IMR-90 (cell line): Measurements from ENCODE around the gene FOSL2. TPM values are rescaled to one million over a fixed set of nuclear protein-coding genes. Genes with fewer than 3 reads are reported as not detected.

Experiments used
- ATAC-seq: fragments of 200-7000 bp; cut with Tn5 transposase; 2 replicates; pipeline ENCODE4 v1.9.1; 2020; ENCODE audit warnings: low read depth, mild to moderate bottlenecking, moderate library complexity
- BruUV-seq: library from RNA; stranded (reverse); fragments of 400-500 nt; replicated peaks from 2 replicates; lab custom pipeline; 2021; lab: Mats Ljungman, UMichigan
- CTCF ChIA-PET: fragments of 300-600 bp; formaldehyde crosslinking; extraction: SDS; loops from one replicate; lab custom pipeline; 2021; ENCODE audit warnings: antibody characterized with exemption; lab: Yijun Ruan, JAX
- POLR2A ChIA-PET: fragments of 300-600 bp; sonication (Branson Sonifier 250); formaldehyde crosslinking; loops from one replicate; lab custom pipeline; 2022; ENCODE audit warnings: antibody characterized with exemption; ENCODE audit not compliant: unreplicated experiment; lab: Charles Lee
- DNase-seq: peaks from one replicate; pipeline ENCODE4 v3.0.0; 2013
- H2AFZ ChIP-seq: replicated peaks from 2 replicates; pipeline ENCODE3; 2013; ENCODE audit warnings: low read length, mild to moderate bottlenecking; ENCODE audit not compliant: poor library complexity
- H2AK5ac ChIP-seq: 2 replicates; pipeline ENCODE4 v1.6.1; 2013; ENCODE audit warnings: low read depth, low read length, inconsistent platforms
- H2AK9ac ChIP-seq: replicated peaks from 2 replicates; pipeline ENCODE3; 2013; ENCODE audit warnings: mild to moderate bottlenecking, low read depth, low read length, moderate library complexity; ENCODE audit not compliant: poor library complexity
- H2BK120ac ChIP-seq: 2 replicates; pipeline ENCODE4 v1.6.1; 2013; ENCODE audit warnings: low read depth, low read length, inconsistent platforms
- H2BK15ac ChIP-seq: 3 replicates; pipeline ENCODE4 v1.6.1; 2013; ENCODE audit warnings: low read depth, low read length, inconsistent platforms
- H2BK20ac ChIP-seq: 2 replicates; pipeline ENCODE4 v1.6.1; 2013; ENCODE audit warnings: low read depth, mild to moderate bottlenecking, inconsistent platforms, low read length, moderate library complexity
- H2BK5ac ChIP-seq: 2 replicates; pipeline ENCODE4 v1.6.1; 2013; ENCODE audit warnings: mild to moderate bottlenecking, low read depth, low read length, inconsistent platforms; ENCODE audit not compliant: poor library complexity, severe bottlenecking
- H3K14ac ChIP-seq: replicated peaks from 2 replicates; pipeline ENCODE4 v1.6.1; 2013; ENCODE audit warnings: low read depth, low read length, inconsistent platforms
- H3K18ac ChIP-seq: 2 replicates; pipeline ENCODE4 v1.6.1; 2013; ENCODE audit warnings: low read depth, low read length, control low read depth
- H3K23ac ChIP-seq: 2 replicates; pipeline ENCODE4 v1.6.1; 2013; ENCODE audit warnings: low read depth, low read length, inconsistent platforms
- H3K27ac ChIP-seq: 2 replicates; pipeline ENCODE4 v1.5.1; 2013; ENCODE audit warnings: mild to moderate bottlenecking, control low read depth, low read length; ENCODE audit not compliant: insufficient read depth
- H3K27me3 ChIP-seq: 2 replicates; pipeline ENCODE4 v1.6.1; 2013; ENCODE audit warnings: low read length; ENCODE audit not compliant: control insufficient read depth, insufficient read depth
- H3K36me3 ChIP-seq: 2 replicates; pipeline ENCODE4 v1.6.1; 2013; ENCODE audit warnings: low read length, mixed read lengths; ENCODE audit not compliant: control insufficient read depth, insufficient read depth
- H3K4ac ChIP-seq: 2 replicates; pipeline ENCODE4 v1.6.1; 2013; ENCODE audit warnings: low read depth, low read length, inconsistent platforms
- H3K4me1 ChIP-seq: 2 replicates; pipeline ENCODE4 v1.6.1; 2013; ENCODE audit warnings: low read length, mixed read lengths; ENCODE audit not compliant: control insufficient read depth, insufficient read depth
- H3K4me2 ChIP-seq: 2 replicates; pipeline ENCODE4 v1.6.1; 2013; ENCODE audit warnings: low read depth, mild to moderate bottlenecking, control low read depth, low read length, moderate library complexity
- H3K4me3 ChIP-seq: 2 replicates; pipeline ENCODE4 v1.5.1; 2013; ENCODE audit warnings: low read depth, mild to moderate bottlenecking, control low read depth, low read length, moderate library complexity; ENCODE audit not compliant: insufficient read depth
- H3K56ac ChIP-seq: 2 replicates; pipeline ENCODE4 v1.6.1; 2013; ENCODE audit warnings: low read length, inconsistent platforms; ENCODE audit not compliant: insufficient read depth; ENCODE audit errors: extremely low read depth
- H3K79me1 ChIP-seq, 2 experiments: 2 replicates each; pipeline ENCODE4 v1.6.1; 2013; ENCODE audit warnings: low read length in 2 of 2, inconsistent platforms in 1 of 2, low read depth in 1 of 2
- H3K9ac ChIP-seq: 2 replicates; pipeline ENCODE4 v1.6.1; 2013; ENCODE audit warnings: low read depth, low read length, control low read depth
- H3K9me1 ChIP-seq: 2 replicates; pipeline ENCODE4 v1.6.1; 2013; ENCODE audit warnings: low read length, inconsistent platforms; ENCODE audit not compliant: insufficient read depth
- H3K9me3 ChIP-seq: 2 replicates; pipeline ENCODE4 v1.6.1; 2013; ENCODE audit warnings: low read length; ENCODE audit not compliant: control insufficient read depth, insufficient read depth
- H4K20me1 ChIP-seq: 2 replicates; pipeline ENCODE4 v1.6.1; 2013; ENCODE audit warnings: low read length, inconsistent platforms; ENCODE audit not compliant: insufficient read depth
- H4K5ac ChIP-seq: 2 replicates; pipeline ENCODE4 v1.6.1; 2013; ENCODE audit warnings: mild to moderate bottlenecking, low read depth, low read length, control low read depth
- H4K8ac ChIP-seq, 2 experiments: 2 replicates each; pipeline ENCODE4 v1.6.1; 2013; ENCODE audit warnings: low read depth in 2 of 2, low read length in 2 of 2, control low read depth in 1 of 2, inconsistent platforms in 1 of 2
- H4K91ac ChIP-seq: 2 replicates; pipeline ENCODE4 v1.6.1; 2013; ENCODE audit warnings: low read depth, low read length, inconsistent platforms; ENCODE audit not compliant: insufficient read depth
- NFE2L2 ChIP-seq: fragments of 150-350 bp; IDR thresholded peaks from 2 replicates; pipeline ENCODE4 v1.6.1; 2016; ENCODE audit warnings: low read depth, mild to moderate bottlenecking, low read length
- WGBS, 2 experiments: methylation state at CpG; one replicate each; pipeline versions ENCODE4 v1.1.5 to v1.1.7; 2013; ENCODE audit warnings: missing lambda C conversion rate in 2 of 2; ENCODE audit not compliant: insufficient read length in 1 of 2; ENCODE audit errors: extremely low coverage in 2 of 2; 5-methylcytosine and 5-hydroxymethylcytosine counted together
- dilution Hi-C: fragments of 300-500 bp; cut with HindIII; formaldehyde crosslinking; loops from one replicate; pipeline ENCODE4 v1.14.3; 2018; ENCODE audit warnings: low sequenced_read_pairs; ENCODE audit not compliant: unreplicated experiment
- in situ Hi-C: fragments of 300-500 bp; cut with MboI; formaldehyde crosslinking; loops from 3 replicates; pipeline ENCODE4 v1.14.3; 2019; ENCODE audit warnings: low sequenced_read_pairs, inconsistent platforms, mixed read lengths
- intact Hi-C: fragments of 100-400 bp; cut with micrococcal nuclease; formaldehyde crosslinking; loops from 2 replicates; pipeline ENCODE4 v1.10.0; 2022
- polyA plus RNA-seq, 3 experiments: library from polyadenylated mRNA; depleted of rRNA; stranded (reverse); fragments of >200 nt; gene quantifications; 2 replicates each; pipeline ENCODE4 v1.2.3, GENCODE V29; 2012; ENCODE audit warnings: low replicate concordance in 1 of 3
- total RNA-seq: library from RNA; depleted of rRNA; stranded (reverse); fragments of >200 nt; gene quantifications from 2 replicates; pipeline ENCODE4 v1.2.3, GENCODE V29; 2012

Gene FOSL2
- total and polyA plus RNA-seq, 2 of the 4 experiments (the other 2 are of a cell fraction), result 31.4 to 46.3 TPM

DNA sequence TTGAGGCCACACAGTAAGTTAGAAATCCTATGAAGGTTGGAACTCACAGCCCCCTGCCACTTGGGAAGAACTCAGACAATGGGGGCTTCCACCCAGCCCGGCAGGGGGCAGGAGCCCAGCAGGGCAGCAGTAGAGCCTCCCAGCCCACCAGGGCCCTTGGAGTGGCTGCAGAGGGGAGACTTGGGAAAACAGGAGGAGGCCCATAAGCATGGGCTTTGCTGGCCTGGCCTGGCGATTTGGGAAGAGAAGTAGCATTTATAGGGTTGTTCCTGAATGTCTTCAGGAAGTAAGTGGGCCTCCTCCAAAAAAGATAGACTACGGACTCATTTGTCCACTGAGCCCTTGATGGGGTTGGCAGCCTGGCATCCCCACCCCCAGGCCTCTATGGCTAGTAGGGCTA is 17.4 kb upstream of the FOSL2 start:
- BruUV-seq, result no TSS peak
- Histone ChIP-seq H2AK5ac (no peak overlapping the region; the same call in 1 of the 2 replicates), H3K9me1 (no peaks in the 10 kb centered on the region), H3K27ac (no peak overlapping the region), H3K18ac (no peak overlapping the region), H2AFZ (no peak overlapping the region), H3K4ac (no peak overlapping the region), H2BK15ac (no peak overlapping the region), H2BK5ac (no peak overlapping the region), H3K36me3 (no peaks in the 10 kb centered on the region), H4K91ac (no peak overlapping the region), H3K4me2 (no peak overlapping the region), H3K9me3 (no peaks in the 10 kb centered on the region), H4K8ac (no peak overlapping the region), H2BK120ac (no peak overlapping the region), H4K5ac (no peak overlapping the region), H3K56ac (no peak overlapping the region), H2BK20ac (no peak overlapping the region), H2AK9ac (no peak overlapping the region), H3K4me3 (no peak overlapping the region), H3K9ac (no peak overlapping the region), H3K14ac (no peak overlapping the region), H3K23ac (no peak overlapping the region), H4K20me1 (no peaks in the 10 kb centered on the region), H3K27me3 (peaks cover 14% of the 10 kb centered on the region), H3K79me1 (no peaks in the 10 kb centered on the region), H3K4me1 (no peaks in the 10 kb centered on the region)
- DNase-seq (no peak), ATAC-seq (no peak)
- in situ Hi-C loops, result no loop called here
- dilution Hi-C loops, result no loop called here
- ChIA-PET POLR2A (no interaction called here), CTCF (no interaction called here)
- no peak for TF ChIP-seq NFE2L2
- intact Hi-C loops, result no loop called here
- 60% methylated on average over 1 of the region's 3 CpGs; no CpG with 5 or more reads in 1 of the 2 experiments for WGBS, 2 experiments
